GM12873 (cell line): Measurements from ENCODE around the gene TCERG1L.

Experiments used
- TF ChIP-seq, protein P1 (sequence below): IDR thresholded peaks from 2 replicates; pipeline ENCODE4 v1.5.1; 2012; ENCODE audit warnings: low read depth, mild to moderate bottlenecking, moderate library complexity, low read length, control low read depth; ENCODE audit not compliant: insufficient read depth; ENCODE audit errors: missing control alignments

The TCERG1L gene

GRCh38 chr10:131253931-131254858 lies 57.3 kb downstream of the TCERG1L start:
- TF ChIP-seq, protein P1, sequence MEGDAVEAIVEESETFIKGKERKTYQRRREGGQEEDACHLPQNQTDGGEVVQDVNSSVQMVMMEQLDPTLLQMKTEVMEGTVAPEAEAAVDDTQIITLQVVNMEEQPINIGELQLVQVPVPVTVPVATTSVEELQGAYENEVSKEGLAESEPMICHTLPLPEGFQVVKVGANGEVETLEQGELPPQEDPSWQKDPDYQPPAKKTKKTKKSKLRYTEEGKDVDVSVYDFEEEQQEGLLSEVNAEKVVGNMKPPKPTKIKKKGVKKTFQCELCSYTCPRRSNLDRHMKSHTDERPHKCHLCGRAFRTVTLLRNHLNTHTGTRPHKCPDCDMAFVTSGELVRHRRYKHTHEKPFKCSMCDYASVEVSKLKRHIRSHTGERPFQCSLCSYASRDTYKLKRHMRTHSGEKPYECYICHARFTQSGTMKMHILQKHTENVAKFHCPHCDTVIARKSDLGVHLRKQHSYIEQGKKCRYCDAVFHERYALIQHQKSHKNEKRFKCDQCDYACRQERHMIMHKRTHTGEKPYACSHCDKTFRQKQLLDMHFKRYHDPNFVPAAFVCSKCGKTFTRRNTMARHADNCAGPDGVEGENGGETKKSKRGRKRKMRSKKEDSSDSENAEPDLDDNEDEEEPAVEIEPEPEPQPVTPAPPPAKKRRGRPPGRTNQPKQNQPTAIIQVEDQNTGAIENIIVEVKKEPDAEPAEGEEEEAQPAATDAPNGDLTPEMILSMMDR = no peak

DNA sequence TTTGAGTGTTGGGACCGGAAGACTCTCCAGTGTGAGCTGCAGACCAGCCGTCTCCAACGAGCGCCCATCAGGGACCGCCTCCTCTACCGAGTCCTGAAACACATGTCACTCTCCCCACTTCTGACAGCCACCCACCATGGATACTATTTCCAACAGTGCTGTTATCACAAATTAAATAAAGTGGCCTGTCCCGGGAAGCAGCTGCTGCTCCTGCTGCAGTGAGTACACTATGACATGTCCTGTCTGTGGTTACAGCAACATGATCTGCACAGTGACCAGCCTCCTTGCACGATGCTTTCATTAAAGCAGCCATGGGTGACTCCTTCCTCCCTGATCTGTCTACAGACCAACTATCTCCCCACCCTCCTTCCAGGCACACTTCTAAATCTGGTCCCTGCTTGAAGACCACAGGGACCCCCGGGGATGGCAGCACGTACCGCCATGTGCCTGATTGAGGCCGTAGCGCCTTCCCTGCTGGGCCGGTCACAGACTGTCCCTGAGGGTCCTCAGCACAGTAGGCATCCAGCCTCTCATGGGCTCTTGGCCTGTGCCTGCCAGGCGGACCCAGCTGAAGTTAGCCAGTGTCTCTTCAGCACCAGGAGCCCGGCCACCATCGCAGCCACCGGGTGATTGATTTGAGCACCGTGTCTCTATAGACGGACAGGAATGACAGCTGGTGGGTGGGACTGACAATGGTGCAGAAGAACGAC lies 58.8 kb downstream of the TCERG1L start:
- TF ChIP-seq, protein P1 = no peak

DNA sequence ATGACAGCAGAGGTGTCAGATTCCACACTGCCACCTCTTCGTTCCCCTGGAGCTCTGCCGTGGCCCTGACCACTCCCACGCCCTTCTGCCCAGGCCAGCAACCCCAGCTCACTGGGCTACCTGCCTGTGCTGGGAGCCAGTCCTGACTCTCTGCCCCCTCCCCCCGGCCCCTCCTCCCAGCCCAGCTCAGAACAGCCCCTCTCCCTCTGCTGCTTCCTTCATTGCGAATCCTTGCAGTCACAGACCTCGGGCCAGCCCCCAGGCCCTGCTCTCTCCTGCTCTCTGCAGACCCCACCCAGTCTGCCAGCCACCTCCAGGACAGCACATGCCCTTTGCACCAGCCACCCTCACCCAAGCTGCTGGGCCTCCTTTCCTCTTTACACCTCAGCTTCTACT lies 60.4 kb downstream of the TCERG1L start:
- TF ChIP-seq, protein P1 = no peak

- TF ChIP-seq, protein P1 = no peak
Observed at GRCh38 chr10:131250454-131251145, 60.9 kb downstream of the TCERG1L start.

DNA sequence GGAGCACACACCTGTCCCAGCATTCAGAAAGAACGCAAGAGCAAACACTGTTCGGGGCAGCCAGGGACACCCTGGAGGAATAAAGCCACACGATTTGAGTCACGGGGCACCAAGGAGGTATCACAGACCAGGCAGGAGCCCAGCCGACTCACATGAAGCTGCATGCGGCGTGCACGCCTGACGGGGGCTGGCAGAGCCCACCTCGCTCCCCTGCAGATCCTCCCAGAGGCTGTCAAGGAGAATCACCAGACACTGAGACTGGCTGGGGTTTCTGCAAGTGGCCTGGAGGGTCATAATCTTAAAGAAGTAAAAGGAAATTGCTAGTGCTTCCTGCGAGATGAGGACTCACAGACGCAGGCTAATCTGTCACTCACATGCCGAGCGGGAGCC lies 61.6 kb downstream of the TCERG1L start:
- TF ChIP-seq, protein P1 = no peak

DNA sequence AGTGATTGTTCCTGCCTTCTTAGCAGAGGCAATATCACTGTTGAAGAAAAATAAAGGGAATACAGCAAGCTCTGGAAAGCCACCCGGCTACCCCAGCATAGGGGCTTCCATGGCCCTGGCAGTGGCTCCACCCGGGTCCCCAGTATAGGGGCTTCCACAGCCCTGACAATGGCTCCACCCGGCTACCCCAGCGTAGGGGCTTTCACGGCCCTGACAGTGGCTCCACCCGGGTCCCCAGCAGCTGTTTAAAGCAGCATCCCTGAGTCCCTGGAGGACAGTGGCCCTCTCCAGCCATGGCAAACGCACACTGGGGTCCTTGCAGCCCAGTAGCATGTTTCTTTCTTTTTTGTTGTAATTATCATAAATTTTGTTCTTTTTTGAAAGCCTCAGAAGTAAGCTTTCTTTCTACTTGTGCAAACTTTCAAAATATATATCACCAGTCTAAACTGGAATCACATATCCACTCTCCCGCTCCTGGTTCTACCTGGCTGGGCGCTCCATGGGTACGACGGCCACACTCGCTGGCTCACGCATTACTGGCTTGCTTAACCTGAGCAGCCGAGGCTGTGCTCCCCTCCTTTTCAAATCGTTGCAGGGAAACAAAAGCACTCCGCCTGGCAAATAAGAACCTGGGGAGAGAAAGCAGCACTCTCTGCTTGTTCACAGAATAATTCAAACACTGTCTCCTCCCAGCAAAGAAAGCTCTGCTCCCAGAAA lies 62.1 kb downstream of the TCERG1L start:
- TF ChIP-seq, protein P1 = no peak
